GM21515 (cell line): ENCODE measurements around the gene BHLHE23.

Experiments used
- ATAC-seq: cut with Tn5 transposase; IDR thresholded peaks from one replicate; pipeline ENCODE4 v1.9.1; 2021; ENCODE audit not compliant: unreplicated experiment

BHLHE23 gene

GRCh38 chr20:63006540-63007359, at the start of gene BHLHE23:
TSS of gene BHLHE23 (minus strand) at chr20:63006964. CDS start at chr20:63006774, 190 bp downstream.
- no peak for ATAC-seq

- no peak for ATAC-seq
Observed at GRCh38 chr20:63055575-63056235, 48.9 kb upstream of the BHLHE23 start.

DNA sequence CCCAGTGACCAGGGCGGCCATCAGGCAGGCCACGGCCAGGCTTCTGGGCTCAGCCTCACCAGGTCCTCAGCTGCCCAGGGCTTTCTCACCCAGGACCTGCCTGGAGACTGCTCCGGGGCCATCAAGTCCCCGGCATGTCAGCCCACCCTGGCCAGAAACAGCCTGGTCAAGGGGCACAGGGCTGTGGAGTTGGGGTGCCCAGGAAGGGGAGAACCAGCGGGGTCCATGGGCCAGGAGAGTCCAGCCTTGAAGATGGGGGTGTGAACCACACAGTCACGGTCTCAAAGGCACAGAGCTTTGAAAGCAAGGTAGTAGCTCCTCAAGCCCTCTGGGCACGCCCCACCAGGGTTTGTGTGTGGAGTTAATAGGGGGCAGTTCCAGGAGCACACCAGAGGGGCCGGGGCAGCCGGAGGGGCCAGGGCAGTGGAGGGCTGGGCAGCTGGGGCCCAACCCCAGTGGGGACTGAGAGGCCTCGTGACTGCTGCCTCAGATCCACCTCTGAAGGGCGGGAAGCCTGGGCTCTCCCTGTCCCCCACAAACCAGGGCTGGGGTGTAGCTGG, 48.0 kb upstream of the BHLHE23 start:
- ATAC-seq = no peak

DNA sequence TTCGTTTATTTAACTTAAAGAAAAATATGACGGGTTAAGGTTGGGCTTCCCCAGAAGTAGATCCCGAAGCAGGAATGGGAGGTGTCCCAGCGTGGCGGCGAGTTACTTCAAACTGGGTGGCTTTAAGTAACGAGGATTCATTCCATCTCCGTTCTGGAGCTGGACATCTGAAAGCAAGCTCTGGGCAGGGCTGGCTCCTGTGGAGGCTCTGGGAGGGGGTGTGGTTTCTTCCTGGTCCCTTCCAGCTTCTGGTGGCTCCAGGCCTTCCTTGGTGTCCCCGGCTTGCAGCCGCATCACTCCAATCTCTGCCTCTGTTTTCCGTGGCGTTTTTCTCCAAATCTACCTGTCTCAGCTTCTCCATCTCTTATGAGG, 47.3 kb upstream of the BHLHE23 start:
- no peak for ATAC-seq

GRCh38 chr20:63053432-63054102, 46.8 kb upstream of the BHLHE23 start:
- no peak for ATAC-seq

DNA sequence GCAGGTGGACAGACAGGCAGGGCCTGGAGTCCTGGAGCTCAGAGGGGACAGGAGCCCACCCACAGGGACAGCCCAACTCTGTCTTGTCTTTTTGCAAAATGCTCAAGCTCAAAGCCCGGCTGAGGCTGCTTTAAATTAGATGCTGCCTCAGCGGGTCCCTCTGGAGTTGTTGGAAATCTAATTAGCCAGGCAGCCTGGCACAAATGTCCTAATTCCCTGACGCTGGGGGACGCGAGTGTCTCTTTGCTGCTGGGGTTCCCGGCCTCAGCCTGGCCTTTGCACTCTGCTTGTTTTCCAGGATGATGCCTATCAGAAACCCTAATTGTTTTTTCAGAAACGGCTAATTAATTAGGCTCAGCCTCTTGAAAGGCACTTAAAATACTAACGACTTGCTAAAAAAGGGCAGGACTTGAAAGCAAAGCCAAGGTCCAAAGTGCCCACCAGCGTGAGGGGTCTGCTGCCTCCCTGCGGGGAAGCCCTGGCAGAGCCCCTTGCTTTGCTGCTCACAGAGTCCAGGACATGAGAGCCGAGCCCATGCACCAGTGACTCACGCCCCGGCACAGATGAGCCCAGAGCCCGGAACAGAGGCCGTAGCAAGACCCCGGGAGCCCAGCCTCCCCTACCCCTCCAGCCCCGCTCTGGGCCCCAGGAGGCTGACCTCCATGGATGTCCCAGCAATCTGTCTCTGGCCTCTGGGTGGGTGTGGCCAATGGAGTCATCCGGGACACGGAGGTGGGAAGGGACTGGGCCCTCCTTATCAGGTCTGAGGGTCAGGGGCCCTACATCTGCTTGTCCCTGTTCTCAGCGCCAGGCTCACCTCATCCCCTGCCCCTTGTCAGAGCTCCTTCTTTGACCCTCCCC, 46.0 kb upstream of the BHLHE23 start:
- ATAC-seq = no peak

DNA sequence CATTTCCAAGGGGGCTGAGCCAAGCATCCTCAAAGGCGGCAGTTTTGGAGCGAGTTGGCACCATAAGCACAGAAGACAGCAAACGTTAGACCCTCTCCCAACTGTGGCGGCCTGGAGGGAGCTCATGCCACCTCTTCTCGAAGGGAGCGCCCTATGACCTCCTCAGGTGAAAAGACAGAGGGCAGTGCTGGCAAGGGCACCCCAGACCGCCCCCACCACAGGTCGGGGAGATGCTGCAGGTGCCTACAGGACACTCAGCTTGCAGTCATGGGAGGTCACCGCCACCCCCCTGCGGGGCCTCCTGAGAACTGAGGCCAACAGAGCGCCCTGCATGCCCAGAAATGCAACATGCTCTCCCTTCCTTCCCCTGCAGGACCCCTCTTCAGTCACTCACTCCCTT, 45.1 kb upstream of the BHLHE23 start:
- no peak for ATAC-seq

DNA sequence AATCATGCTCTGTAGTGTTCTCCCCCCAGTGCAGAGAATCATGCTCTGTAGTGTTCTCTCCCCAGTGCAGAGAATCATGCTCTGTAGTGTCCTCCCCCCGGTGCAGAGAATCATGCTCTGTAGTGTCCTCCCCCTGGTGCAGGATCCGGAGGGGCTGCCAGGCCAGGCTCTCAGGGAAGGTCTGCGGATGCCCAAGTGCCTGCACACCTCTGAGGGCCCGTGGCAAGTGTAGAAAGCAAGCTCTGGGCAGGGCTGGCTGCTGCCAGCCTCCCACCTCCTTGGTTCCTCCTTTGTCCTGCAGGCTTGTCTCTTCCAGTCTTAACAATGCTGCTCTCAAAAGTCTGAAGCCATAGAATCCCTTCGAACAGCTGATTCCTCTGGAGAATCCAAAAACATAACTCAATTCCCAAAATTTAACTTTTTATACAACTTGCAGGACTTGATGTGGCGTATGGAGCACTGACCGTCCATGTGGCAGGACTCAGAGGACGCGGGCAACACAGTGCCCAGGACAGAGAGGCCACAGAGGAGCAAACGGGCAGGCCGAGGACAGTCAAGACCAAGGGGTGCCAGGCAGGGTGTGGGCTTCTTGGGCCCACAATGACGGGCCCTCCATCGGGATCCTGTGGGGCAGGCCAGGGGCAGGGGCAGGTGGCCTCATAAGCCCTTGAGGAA, 44.6 kb upstream of the BHLHE23 start:
- ATAC-seq = no peak

DNA sequence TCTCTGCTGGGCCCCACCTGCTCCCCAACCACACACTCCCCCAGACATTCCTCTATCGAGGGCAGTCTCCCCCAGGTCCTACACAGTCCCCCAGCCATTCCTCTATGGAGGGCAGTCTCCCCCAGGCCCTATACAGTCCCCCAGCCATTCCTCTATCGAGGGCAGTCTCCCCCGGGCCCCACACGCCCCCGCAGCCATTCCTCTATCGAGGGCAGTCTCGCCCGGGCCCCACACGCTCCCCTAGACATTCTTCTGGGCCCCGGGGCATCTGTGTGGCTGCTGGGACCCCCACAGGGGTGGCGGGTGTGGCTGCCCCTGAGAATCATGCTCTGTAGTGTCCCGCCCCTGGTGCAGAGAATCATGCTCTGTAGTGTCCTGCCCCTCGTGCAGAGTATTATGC, 43.6 kb upstream of the BHLHE23 start:
- no peak for ATAC-seq

- ATAC-seq = no peak
Observed at GRCh38 chr20:63049561-63050221, 42.9 kb upstream of the BHLHE23 start.

DNA sequence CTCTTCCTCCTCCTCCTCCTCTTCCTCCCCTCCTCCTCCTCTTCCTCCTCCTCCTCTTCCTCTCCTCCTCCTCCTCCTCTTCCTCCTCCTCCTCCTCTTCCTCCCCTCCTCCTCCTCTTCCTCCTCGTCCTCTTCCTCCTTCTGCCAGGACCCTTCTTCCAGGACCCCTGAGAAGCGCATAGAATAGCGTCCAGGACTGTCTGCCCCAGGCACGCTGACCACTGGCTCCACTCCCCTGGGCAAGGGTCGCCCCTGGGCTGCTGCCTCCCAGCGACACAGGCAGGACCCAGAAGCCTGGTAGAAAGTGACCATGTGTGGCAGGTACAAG, 42.4 kb upstream of the BHLHE23 start:
- ATAC-seq = no peak

GRCh38 chr20:63048516-63049190, 41.9 kb upstream of the BHLHE23 start:
- ATAC-seq = no peak

DNA sequence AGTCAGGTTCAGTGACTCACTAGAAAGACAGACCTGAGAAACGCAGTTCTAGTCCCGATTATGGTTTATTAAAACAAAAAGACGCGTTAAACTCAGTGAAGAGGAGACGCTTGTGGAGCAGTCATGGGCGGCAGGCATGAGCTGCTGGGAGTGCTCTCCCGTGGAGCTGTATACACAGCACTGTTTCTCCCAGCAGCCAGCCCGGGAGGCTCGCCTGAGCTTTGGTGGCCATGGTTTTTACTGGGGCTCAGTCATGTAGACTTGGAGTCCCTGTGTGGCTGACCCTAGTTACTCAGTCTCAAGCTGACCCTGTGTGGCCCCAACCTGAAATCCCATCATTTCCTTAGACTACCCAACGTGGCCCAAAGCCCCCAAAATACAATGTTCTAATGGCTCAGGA, 41.2 kb upstream of the BHLHE23 start:
- no peak for ATAC-seq

DNA sequence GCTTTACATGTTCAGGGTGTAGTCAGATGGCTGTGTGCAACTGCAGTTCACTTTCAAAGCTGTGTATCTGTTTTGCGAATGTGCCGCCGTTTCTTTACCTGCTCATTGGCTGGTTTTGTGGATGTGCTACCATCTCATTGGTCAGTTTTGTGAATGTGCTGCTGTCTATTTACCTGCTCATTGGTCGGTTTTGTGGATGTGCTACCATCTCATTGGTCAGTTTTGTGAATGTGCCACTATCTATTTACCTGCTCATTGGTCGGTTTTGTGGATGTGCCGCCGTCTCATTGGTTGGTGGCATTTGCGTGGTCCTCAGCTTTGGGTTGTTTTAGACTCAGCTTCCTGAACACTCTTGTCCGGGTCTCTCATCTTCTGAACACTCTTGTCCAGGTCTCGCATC, 40.5 kb upstream of the BHLHE23 start:
- no peak for ATAC-seq

DNA sequence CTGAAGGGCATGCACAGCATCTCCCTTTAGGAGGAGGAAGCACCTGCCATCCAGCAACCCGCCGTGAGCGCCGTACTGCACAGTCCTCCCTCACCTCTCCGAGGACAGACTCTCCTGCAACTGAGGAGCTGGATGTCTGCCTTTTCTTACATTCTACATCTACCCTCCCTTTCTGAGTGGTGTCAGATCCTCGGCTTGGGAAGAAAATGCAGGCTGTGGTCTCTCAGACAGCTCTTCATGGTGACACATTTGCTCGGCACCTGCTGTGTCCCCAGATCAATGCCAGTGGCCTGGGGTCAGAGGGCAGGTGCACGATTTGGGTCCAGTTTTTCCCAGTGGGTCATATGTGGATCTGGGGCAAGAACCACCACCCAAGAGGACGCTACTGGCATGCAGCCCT, 40.1 kb upstream of the BHLHE23 start:
- no peak for ATAC-seq

GRCh38 chr20:63045991-63046390, 39.2 kb upstream of the BHLHE23 start:
- no peak for ATAC-seq

DNA sequence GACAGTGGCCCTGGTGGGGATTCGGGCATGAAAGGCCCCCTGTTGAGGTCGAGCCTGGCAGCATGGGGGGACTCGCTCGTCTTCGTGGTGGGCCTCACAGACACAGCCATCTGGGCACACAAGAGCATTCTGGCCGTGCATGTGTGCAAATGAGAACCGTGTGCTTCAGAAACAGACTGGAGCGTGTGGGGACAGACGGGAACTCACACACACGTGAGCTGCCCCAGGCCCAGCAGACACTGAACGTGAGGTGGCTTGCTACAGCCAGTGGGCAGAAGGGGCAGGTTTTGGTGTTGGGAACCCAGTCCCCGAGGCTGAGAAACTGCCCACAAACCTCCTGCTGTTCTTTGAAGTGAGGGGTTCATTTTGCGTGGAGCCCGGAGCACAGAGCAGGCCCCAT, 38.6 kb upstream of the BHLHE23 start:
- no peak for ATAC-seq

DNA sequence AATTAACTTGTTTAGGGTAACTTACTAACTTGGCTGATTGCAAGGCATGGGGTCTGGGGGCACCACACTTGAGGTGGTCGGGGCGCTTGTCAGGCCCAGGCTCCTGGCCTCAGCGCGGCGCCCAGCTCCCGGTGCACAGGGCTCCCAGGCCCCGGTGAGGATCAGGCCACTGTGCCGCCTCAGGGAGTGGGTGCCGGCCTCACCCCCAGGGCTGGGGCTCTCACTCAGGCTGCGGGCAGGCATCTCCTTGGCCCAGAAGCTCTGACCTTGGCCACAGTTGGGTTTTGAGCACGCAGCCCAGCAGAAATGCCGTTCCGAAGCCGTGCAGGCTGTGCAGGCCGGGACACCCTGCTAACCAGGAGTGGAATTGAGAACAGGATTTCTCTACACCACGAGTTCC, 37.8 kb upstream of the BHLHE23 start:
- no peak for ATAC-seq

- no peak for ATAC-seq
Observed at GRCh38 chr20:63044204-63044600, 37.4 kb upstream of the BHLHE23 start.
